ENCODE measurements around the gene MEPE.

- TF ChIP-seq, protein P1, sequence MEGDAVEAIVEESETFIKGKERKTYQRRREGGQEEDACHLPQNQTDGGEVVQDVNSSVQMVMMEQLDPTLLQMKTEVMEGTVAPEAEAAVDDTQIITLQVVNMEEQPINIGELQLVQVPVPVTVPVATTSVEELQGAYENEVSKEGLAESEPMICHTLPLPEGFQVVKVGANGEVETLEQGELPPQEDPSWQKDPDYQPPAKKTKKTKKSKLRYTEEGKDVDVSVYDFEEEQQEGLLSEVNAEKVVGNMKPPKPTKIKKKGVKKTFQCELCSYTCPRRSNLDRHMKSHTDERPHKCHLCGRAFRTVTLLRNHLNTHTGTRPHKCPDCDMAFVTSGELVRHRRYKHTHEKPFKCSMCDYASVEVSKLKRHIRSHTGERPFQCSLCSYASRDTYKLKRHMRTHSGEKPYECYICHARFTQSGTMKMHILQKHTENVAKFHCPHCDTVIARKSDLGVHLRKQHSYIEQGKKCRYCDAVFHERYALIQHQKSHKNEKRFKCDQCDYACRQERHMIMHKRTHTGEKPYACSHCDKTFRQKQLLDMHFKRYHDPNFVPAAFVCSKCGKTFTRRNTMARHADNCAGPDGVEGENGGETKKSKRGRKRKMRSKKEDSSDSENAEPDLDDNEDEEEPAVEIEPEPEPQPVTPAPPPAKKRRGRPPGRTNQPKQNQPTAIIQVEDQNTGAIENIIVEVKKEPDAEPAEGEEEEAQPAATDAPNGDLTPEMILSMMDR (conservative IDR thresholded peaks at IDR 0.05 in 1 of 2, IDR thresholded peaks at IDR 0.05 in 1 of 2; ENCODE audit: extremely low read depth in 1 of 2, insufficient read depth in 1 of 2, low read depth in 1 of 2, low read length in 2 of 2) = no peak
- no peak for TF ChIP-seq EZH2 (IDR thresholded peaks at IDR 0.05; ENCODE audit: borderline replicate concordance, low read length)
Observed at GRCh38 chr4:87862236-87862635, 29.5 kb downstream of the MEPE start.
